IMR-90 (cell line): ENCODE measurements around the gene GRPEL2. TPM values are rescaled to one million over a fixed set of nuclear protein-coding genes. Genes with fewer than 3 reads are reported as not detected.

ENCODE experiments used
- ATAC-seq: fragments of 200-7000 bp; cut with Tn5 transposase; 2 replicates; pipeline ENCODE4 v1.9.1; 2020; ENCODE audit warnings: low read depth, mild to moderate bottlenecking, moderate library complexity
- BruUV-seq: library from RNA; stranded (reverse); fragments of 400-500 nt; replicated peaks from 2 replicates; lab custom pipeline; 2021; lab: Mats Ljungman, UMichigan
- CTCF ChIA-PET: fragments of 300-600 bp; formaldehyde crosslinking; extraction: SDS; loops from one replicate; lab custom pipeline; 2021; ENCODE audit warnings: antibody characterized with exemption; lab: Yijun Ruan, JAX
- POLR2A ChIA-PET: fragments of 300-600 bp; sonication (Branson Sonifier 250); formaldehyde crosslinking; loops from one replicate; lab custom pipeline; 2022; ENCODE audit warnings: antibody characterized with exemption; ENCODE audit not compliant: unreplicated experiment; lab: Charles Lee
- DNase-seq: peaks from one replicate; pipeline ENCODE4 v3.0.0; 2013
- H2AFZ ChIP-seq: replicated peaks from 2 replicates; pipeline ENCODE3; 2013; ENCODE audit warnings: low read length, mild to moderate bottlenecking; ENCODE audit not compliant: poor library complexity
- H2AK5ac ChIP-seq: 2 replicates; pipeline ENCODE4 v1.6.1; 2013; ENCODE audit warnings: low read depth, low read length, inconsistent platforms
- H2AK9ac ChIP-seq: replicated peaks from 2 replicates; pipeline ENCODE3; 2013; ENCODE audit warnings: mild to moderate bottlenecking, low read depth, low read length, moderate library complexity; ENCODE audit not compliant: poor library complexity
- H2BK120ac ChIP-seq: 2 replicates; pipeline ENCODE4 v1.6.1; 2013; ENCODE audit warnings: low read depth, low read length, inconsistent platforms
- H2BK15ac ChIP-seq: 3 replicates; pipeline ENCODE4 v1.6.1; 2013; ENCODE audit warnings: low read depth, low read length, inconsistent platforms
- H2BK20ac ChIP-seq: 2 replicates; pipeline ENCODE4 v1.6.1; 2013; ENCODE audit warnings: low read depth, mild to moderate bottlenecking, inconsistent platforms, low read length, moderate library complexity
- H2BK5ac ChIP-seq: 2 replicates; pipeline ENCODE4 v1.6.1; 2013; ENCODE audit warnings: mild to moderate bottlenecking, low read depth, low read length, inconsistent platforms; ENCODE audit not compliant: poor library complexity, severe bottlenecking
- H3K14ac ChIP-seq: replicated peaks from 2 replicates; pipeline ENCODE4 v1.6.1; 2013; ENCODE audit warnings: low read depth, low read length, inconsistent platforms
- H3K18ac ChIP-seq: 2 replicates; pipeline ENCODE4 v1.6.1; 2013; ENCODE audit warnings: low read depth, low read length, control low read depth
- H3K23ac ChIP-seq: 2 replicates; pipeline ENCODE4 v1.6.1; 2013; ENCODE audit warnings: low read depth, low read length, inconsistent platforms
- H3K27ac ChIP-seq: 2 replicates; pipeline ENCODE4 v1.5.1; 2013; ENCODE audit warnings: mild to moderate bottlenecking, control low read depth, low read length; ENCODE audit not compliant: insufficient read depth
- H3K27me3 ChIP-seq: 2 replicates; pipeline ENCODE4 v1.6.1; 2013; ENCODE audit warnings: low read length; ENCODE audit not compliant: control insufficient read depth, insufficient read depth
- H3K36me3 ChIP-seq: 2 replicates; pipeline ENCODE4 v1.6.1; 2013; ENCODE audit warnings: low read length, mixed read lengths; ENCODE audit not compliant: control insufficient read depth, insufficient read depth
- H3K4ac ChIP-seq: 2 replicates; pipeline ENCODE4 v1.6.1; 2013; ENCODE audit warnings: low read depth, low read length, inconsistent platforms
- H3K4me1 ChIP-seq: 2 replicates; pipeline ENCODE4 v1.6.1; 2013; ENCODE audit warnings: low read length, mixed read lengths; ENCODE audit not compliant: control insufficient read depth, insufficient read depth
- H3K4me2 ChIP-seq: 2 replicates; pipeline ENCODE4 v1.6.1; 2013; ENCODE audit warnings: low read depth, mild to moderate bottlenecking, control low read depth, low read length, moderate library complexity
- H3K4me3 ChIP-seq: 2 replicates; pipeline ENCODE4 v1.5.1; 2013; ENCODE audit warnings: low read depth, mild to moderate bottlenecking, control low read depth, low read length, moderate library complexity; ENCODE audit not compliant: insufficient read depth
- H3K56ac ChIP-seq: 2 replicates; pipeline ENCODE4 v1.6.1; 2013; ENCODE audit warnings: low read length, inconsistent platforms; ENCODE audit not compliant: insufficient read depth; ENCODE audit errors: extremely low read depth
- H3K79me1 ChIP-seq, 2 experiments: 2 replicates each; pipeline ENCODE4 v1.6.1; 2013; ENCODE audit warnings: low read length in 2 of 2, inconsistent platforms in 1 of 2, low read depth in 1 of 2
- H3K9ac ChIP-seq: 2 replicates; pipeline ENCODE4 v1.6.1; 2013; ENCODE audit warnings: low read depth, low read length, control low read depth
- H3K9me1 ChIP-seq: 2 replicates; pipeline ENCODE4 v1.6.1; 2013; ENCODE audit warnings: low read length, inconsistent platforms; ENCODE audit not compliant: insufficient read depth
- H3K9me3 ChIP-seq: 2 replicates; pipeline ENCODE4 v1.6.1; 2013; ENCODE audit warnings: low read length; ENCODE audit not compliant: control insufficient read depth, insufficient read depth
- H4K20me1 ChIP-seq: 2 replicates; pipeline ENCODE4 v1.6.1; 2013; ENCODE audit warnings: low read length, inconsistent platforms; ENCODE audit not compliant: insufficient read depth
- H4K5ac ChIP-seq: 2 replicates; pipeline ENCODE4 v1.6.1; 2013; ENCODE audit warnings: mild to moderate bottlenecking, low read depth, low read length, control low read depth
- H4K8ac ChIP-seq, 2 experiments: 2 replicates each; pipeline ENCODE4 v1.6.1; 2013; ENCODE audit warnings: low read depth in 2 of 2, low read length in 2 of 2, control low read depth in 1 of 2, inconsistent platforms in 1 of 2
- H4K91ac ChIP-seq: 2 replicates; pipeline ENCODE4 v1.6.1; 2013; ENCODE audit warnings: low read depth, low read length, inconsistent platforms; ENCODE audit not compliant: insufficient read depth
- CEBPB ChIP-seq: IDR thresholded peaks from 2 replicates; pipeline ENCODE4 v1.6.1; 2012; ENCODE audit warnings: low read depth, low read length, improper control_type of control experiment
- CHD1 ChIP-seq: IDR thresholded peaks from 2 replicates; pipeline ENCODE4 v1.6.1; 2012; ENCODE audit warnings: low read depth, low read length, improper control_type of control experiment
- CTCF ChIP-seq: conservative IDR thresholded peaks from 2 replicates; pipeline ENCODE4 v1.5.1; 2012; ENCODE audit warnings: mild to moderate bottlenecking, low read depth, low read length, improper control_type of control experiment
- FOS ChIP-seq: fragments of 150-350 bp; IDR thresholded peaks from 2 replicates; pipeline ENCODE4 v1.6.1; 2016; ENCODE audit warnings: low read depth, low read length
- MAFK ChIP-seq: IDR thresholded peaks from 2 replicates; pipeline ENCODE4 v1.6.1; 2012; ENCODE audit warnings: low read depth, low read length, improper control_type of control experiment
- MXI1 ChIP-seq: IDR thresholded peaks from 2 replicates; pipeline ENCODE4 v1.6.1; 2012; ENCODE audit warnings: low read depth, mild to moderate bottlenecking, low read length, moderate library complexity, borderline replicate concordance
- NFE2L2 ChIP-seq: fragments of 150-350 bp; IDR thresholded peaks from 2 replicates; pipeline ENCODE4 v1.6.1; 2016; ENCODE audit warnings: low read depth, mild to moderate bottlenecking, low read length
- POLR2A ChIP-seq: IDR thresholded peaks from 2 replicates; pipeline ENCODE4 v1.6.1; 2012; ENCODE audit warnings: mild to moderate bottlenecking, low read depth, low read length
- RAD21 ChIP-seq: IDR thresholded peaks from 2 replicates; pipeline ENCODE4 v1.6.1; 2012; ENCODE audit warnings: low read length, improper control_type of control experiment
- RCOR1 ChIP-seq: IDR thresholded peaks from 2 replicates; pipeline ENCODE4 v1.6.1; 2012; ENCODE audit warnings: mild to moderate bottlenecking, low read length, improper control_type of control experiment; ENCODE audit not compliant: insufficient replicate concordance
- RFX5 ChIP-seq: IDR thresholded peaks from 2 replicates; pipeline ENCODE4 v1.8.0; 2012; ENCODE audit warnings: low read depth, mild to moderate bottlenecking, low read length, moderate library complexity
- SMC3 ChIP-seq: fragments of 150-350 bp; IDR thresholded peaks from 2 replicates; pipeline ENCODE4 v1.6.1; 2016; ENCODE audit warnings: low read depth, mild to moderate bottlenecking, antibody characterized with exemption, low read length, moderate library complexity
- USF2 ChIP-seq: fragments of 150-350 bp; IDR thresholded peaks from 2 replicates; pipeline ENCODE4 v1.6.1; 2017; ENCODE audit warnings: mild to moderate bottlenecking, antibody characterized with exemption, low read length, low read depth
- WGBS, 2 experiments: methylation state at CpG; one replicate each; pipeline versions ENCODE4 v1.1.5 to v1.1.7; 2013; ENCODE audit warnings: missing lambda C conversion rate in 2 of 2; ENCODE audit not compliant: insufficient read length in 1 of 2; ENCODE audit errors: extremely low coverage in 2 of 2; 5-methylcytosine and 5-hydroxymethylcytosine counted together
- dilution Hi-C: fragments of 300-500 bp; cut with HindIII; formaldehyde crosslinking; loops from one replicate; pipeline ENCODE4 v1.14.3; 2018; ENCODE audit warnings: low sequenced_read_pairs; ENCODE audit not compliant: unreplicated experiment
- in situ Hi-C: fragments of 300-500 bp; cut with MboI; formaldehyde crosslinking; loops from 3 replicates; pipeline ENCODE4 v1.14.3; 2019; ENCODE audit warnings: low sequenced_read_pairs, inconsistent platforms, mixed read lengths
- intact Hi-C: fragments of 100-400 bp; cut with micrococcal nuclease; formaldehyde crosslinking; loops from 2 replicates; pipeline ENCODE4 v1.10.0; 2022
- polyA plus RNA-seq, 3 experiments: library from polyadenylated mRNA; depleted of rRNA; stranded (reverse); fragments of >200 nt; gene quantifications; 2 replicates each; pipeline ENCODE4 v1.2.3, GENCODE V29; 2012; ENCODE audit warnings: low replicate concordance in 1 of 3
- total RNA-seq: library from RNA; depleted of rRNA; stranded (reverse); fragments of >200 nt; gene quantifications from 2 replicates; pipeline ENCODE4 v1.2.3, GENCODE V29; 2012

Gene GRPEL2
- total and polyA plus RNA-seq, 2 of the 4 experiments (the other 2 are of a cell fraction): 6.2 to 18.1 TPM

- no peak for TF ChIP-seq FOS
Observed at GRCh38 chr5:149380466-149381121, 35.3 kb downstream of the GRPEL2 start (continued).

GRCh38 chr5:149381261-149381985 lies 36.1 kb downstream of the GRPEL2 start:
- dilution Hi-C loops: no loop called here
- POLR2A ChIA-PET: no interaction called here
- H3K36me3 ChIP-seq: no peaks in the 10 kb centered on the region
- peak; percentile 6; the same call in 1 of the 2 replicates for ATAC-seq
- peak overlapping the region; percentile 67 for H2AFZ ChIP-seq
- peak overlapping the region; percentile 43 for H3K9ac ChIP-seq
- peak overlapping the region; percentile 74 for H2BK120ac ChIP-seq
- peak overlapping the region; percentile 71; the same call in 1 of the 2 replicates for H2AK5ac ChIP-seq
- peak overlapping the region; percentile 87 for H4K91ac ChIP-seq
- no peak overlapping the region; the same call in 1 of the 2 replicates for H3K18ac ChIP-seq
- H2BK5ac ChIP-seq: no peak overlapping the region
- H4K20me1 ChIP-seq: no peaks in the 10 kb centered on the region
- in situ Hi-C loops: no loop called here
- peak overlapping the region; percentile 30; the same call in 1 of the 2 replicates for H3K14ac ChIP-seq
- H4K8ac ChIP-seq: peak overlapping the region; percentile 66 to 86; a peak in 2 of 4 replicates
- H3K23ac ChIP-seq: no peak overlapping the region
- H3K4me1 ChIP-seq: peaks cover 20% of the 10 kb centered on the region
- peak overlapping the region; percentile 50; the same call in 1 of the 2 replicates for H3K27ac ChIP-seq
- peak overlapping the region; percentile 21 for H2AK9ac ChIP-seq
- CTCF ChIA-PET: interaction anchor here (0.6 to 3.2 kb wide), 9 partner anchors 14 to 184 kb away, joined by 3 to 19 read pairs (median 4); no protein-coding TSS in a partner anchor
- no TSS peak for BruUV-seq
- H2BK15ac ChIP-seq: peak overlapping the region; percentile 48; the same call in 2 of the 3 replicates
- no peaks in the 10 kb centered on the region for H3K9me3 ChIP-seq
- no peak overlapping the region for H3K4me3 ChIP-seq
- H3K56ac ChIP-seq: no peak overlapping the region
- DNase-seq: no peak
- 0% methylated on average over 2 of the region's 8 CpGs; no CpG with 5 or more reads in 1 of the 2 experiments for WGBS, 2 experiments
- H3K79me1 ChIP-seq: peaks cover 0 to 5% of the 10 kb centered on the region in 2 experiments; a peak in 1 of 4 replicates
- H4K5ac ChIP-seq: peak overlapping the region; percentile 86; the same call in 1 of the 2 replicates
- H3K27me3 ChIP-seq: no peaks in the 10 kb centered on the region
- H3K9me1 ChIP-seq: no peaks in the 10 kb centered on the region
- intact Hi-C loops: no loop called here
- H2BK20ac ChIP-seq: peak overlapping the region; percentile 62
- H3K4ac ChIP-seq: peak overlapping the region; percentile 85
- H3K4me2 ChIP-seq: no peak overlapping the region
- no peak for TF ChIP-seq MXI1
- TF ChIP-seq USF2: no peak
- no peak for TF ChIP-seq RFX5
- no peak for TF ChIP-seq RCOR1
- no peak for TF ChIP-seq POLR2A
- TF ChIP-seq CHD1: no peak
- no peak for TF ChIP-seq CEBPB
- TF ChIP-seq SMC3: no peak
- no peak for TF ChIP-seq MAFK
- TF ChIP-seq NFE2L2: no peak
- no peak for TF ChIP-seq FOS
- TF ChIP-seq RAD21: no peak
- TF ChIP-seq CTCF: no peak
